ENCODE measurements around the gene USP34.
"Not testable (repeated sequence)": the region's sequence is repeated elsewhere in the genome, so short reads cannot be mapped to it uniquely, and the experiment has no call there.

The USP34 gene

GRCh38 chr2:61470965-61471904 lies at the start of gene USP34:
Gene USP34, minus strand, starts transcription at chr2:61471087. Its CDS starts 395 bp downstream, at chr2:61470692.
- intact Hi-C loops (cut with DNase I) = loop anchor here (2.0 kb wide), 1 partner anchor 66 kb away; no protein-coding TSS in a partner anchor
- DNase-seq = peak; percentile 68 to 96 (median 92)

GRCh38 chr2:61520261-61520660 lies 49.4 kb upstream of the USP34 start:
- intact Hi-C loops (cut with DNase I) = no loop called here
- DNase-seq = no peak

- intact Hi-C loops (cut with DNase I) = no loop called here
- DNase-seq = peak in 3 of 42 donors; percentile 16 to 24 (median 18)
These were observed 42.0 kb upstream of the USP34 start for GRCh38 chr2:61512768-61513398.

GRCh38 chr2:61510674-61511671 lies 40.1 kb upstream of the USP34 start:
- DNase-seq = no peak
- intact Hi-C loops (cut with DNase I) = no loop called here

GRCh38 chr2:61504949-61505348 lies 34.1 kb upstream of the USP34 start:
- intact Hi-C loops (cut with DNase I) = no loop called here
- DNase-seq = peak in 1 of 42 donors; percentile 13

- DNase-seq = no peak
- intact Hi-C loops (cut with DNase I) = no loop called here
These were observed 28.2 kb upstream of the USP34 start for GRCh38 chr2:61499060-61499459.

- DNase-seq = peak in 1 of 42 donors; percentile 4
- intact Hi-C loops (cut with DNase I) = no loop called here
These were observed 22.6 kb upstream of the USP34 start for GRCh38 chr2:61493523-61493942.

GRCh38 chr2:61492476-61492875 lies 21.6 kb upstream of the USP34 start:
- intact Hi-C loops (cut with DNase I) = no loop called here

GRCh38 chr2:61485281-61485680 lies 14.4 kb upstream of the USP34 start:
- no peak for DNase-seq
- intact Hi-C loops (cut with DNase I) = no loop called here

More at GRCh38 chr2:61492476-61492875, 21.6 kb upstream of the USP34 start:
- DNase-seq = no peak

- peak in 1 of 42 donors; percentile 13 for DNase-seq
- intact Hi-C loops (cut with DNase I) = no loop called here
These were observed 7.2 kb upstream of the USP34 start for GRCh38 chr2:61478086-61478485.

GRCh38 chr2:61476929-61477589 lies 6.2 kb upstream of the USP34 start:
- intact Hi-C loops (cut with DNase I); DNase-seq: not testable (repeated sequence)

GRCh38 chr2:61471905-61472805 lies 1.3 kb upstream of the USP34 start:
- intact Hi-C loops (cut with DNase I) = loop anchor here (2.0 kb wide), 1 partner anchor 65 kb away; no protein-coding TSS in a partner anchor
- peak in 10 of 42 donors; percentile 6 to 44 (median 17) for DNase-seq

- DNase-seq = peak; percentile 51 to 93 (median 82)
- intact Hi-C loops (cut with DNase I) = loop anchor here (2.0 kb wide), 1 partner anchor 66 kb away; no protein-coding TSS in a partner anchor
These were observed 550 bp downstream of the USP34 start for GRCh38 chr2:61470122-61470951.

GRCh38 chr2:61469424-61470121 lies 1.3 kb downstream of the USP34 start:
- intact Hi-C loops (cut with DNase I) = loop anchor here (2.0 kb wide), 1 partner anchor 67 kb away; no protein-coding TSS in a partner anchor
- no peak for DNase-seq

- peak in 1 of 42 donors; percentile 24 for DNase-seq
- intact Hi-C loops (cut with DNase I) = not testable (repeated sequence)
These were observed 2.7 kb downstream of the USP34 start for GRCh38 chr2:61468231-61468630.

GRCh38 chr2:61465045-61465444 lies 5.8 kb downstream of the USP34 start:
- intact Hi-C loops (cut with DNase I) = no loop called here
- peak in 1 of 42 donors; percentile 19 for DNase-seq
